Nephron progenitor cell (in vitro differentiated cells): Measurements from ENCODE around the gene TBC1D14.
"Not testable (repeated sequence)": the region's sequence is repeated elsewhere in the genome, so short reads cannot be mapped to it uniquely, and the experiment has no call there.

Experiments
- DNase-seq: peaks from one replicate; pipeline ENCODE4 v3.0.0; 2021
- H3K27ac Mint-ChIP-seq: 2 replicates; pipeline ENCODE4 v1.8.0; 2021; ENCODE audit warnings: mild to moderate bottlenecking, moderate library complexity, mixed read lengths
- H3K27me3 Mint-ChIP-seq: 2 replicates; pipeline ENCODE4 v1.8.0; 2021; ENCODE audit warnings: mild to moderate bottlenecking, low read depth, mixed read lengths; ENCODE audit not compliant: poor library complexity
- H3K36me3 Mint-ChIP-seq: 2 replicates; pipeline ENCODE4 v1.8.0; 2021; ENCODE audit warnings: low read depth, mixed read lengths
- H3K4me1 Mint-ChIP-seq: 2 replicates; pipeline ENCODE4 v1.8.0; 2021; ENCODE audit warnings: mixed read lengths
- H3K4me3 Mint-ChIP-seq: 2 replicates; pipeline ENCODE4 v1.8.0; 2021; ENCODE audit warnings: mild to moderate bottlenecking, moderate library complexity, mixed read lengths
- H3K9me3 Mint-ChIP-seq: 2 replicates; pipeline ENCODE4 v1.8.0; 2021; ENCODE audit warnings: mild to moderate bottlenecking, moderate library complexity, mixed read lengths
- CTCF ChIP-seq: fragments of 200-600 bp; sonication (generic); IDR thresholded peaks from 2 replicates; pipeline ENCODE4 v1.5.0; 2021; ENCODE audit warnings: antibody characterized with exemption

TBC1D14 gene

GRCh38 chr4:7075962-7076695 lies 166.5 kb downstream of the TBC1D14 start:
- Mint-ChIP-seq H3K4me1 (peaks cover 13% of the 10 kb centered on the region), H3K27ac (no peak overlapping the region), H3K36me3 (no peaks in the 10 kb centered on the region), H3K4me3 (no peak overlapping the region), H3K9me3 (peaks cover 22% of the 10 kb centered on the region), H3K27me3 (peaks cover 30% of the 10 kb centered on the region)
- DNase-seq: no peak
- no peak for TF ChIP-seq CTCF

- H3K4me3 Mint-ChIP-seq: no peak overlapping the region
- TF ChIP-seq CTCF: no peak
- no peak for DNase-seq
- peaks cover 34% of the 10 kb centered on the region for H3K27me3 Mint-ChIP-seq
- no peak overlapping the region for H3K27ac Mint-ChIP-seq
- H3K36me3 Mint-ChIP-seq: no peaks in the 10 kb centered on the region
- peaks cover 13% of the 10 kb centered on the region for H3K4me1 Mint-ChIP-seq
- peaks cover 25% of the 10 kb centered on the region for H3K9me3 Mint-ChIP-seq
These were observed 167.1 kb downstream of the TBC1D14 start for GRCh38 chr4:7076696-7077082.

- Mint-ChIP-seq H3K4me3 (no peak overlapping the region), H3K27me3 (peaks cover 35% of the 10 kb centered on the region), H3K9me3 (peaks cover 25% of the 10 kb centered on the region), H3K4me1 (peaks cover 13% of the 10 kb centered on the region), H3K36me3 (no peaks in the 10 kb centered on the region), H3K27ac (no peak overlapping the region)
- no peak for TF ChIP-seq CTCF
- DNase-seq: no peak
These were observed 167.7 kb downstream of the TBC1D14 start for GRCh38 chr4:7077371-7077770.

GRCh38 chr4:7078025-7078424 lies 168.4 kb downstream of the TBC1D14 start:
- no peak for DNase-seq
- H3K4me1 Mint-ChIP-seq: peaks cover 13% of the 10 kb centered on the region
- H3K4me3 Mint-ChIP-seq: no peak overlapping the region
- H3K27ac Mint-ChIP-seq: no peak overlapping the region
- H3K27me3 Mint-ChIP-seq: peaks cover 36% of the 10 kb centered on the region
- H3K9me3 Mint-ChIP-seq: peaks cover 25% of the 10 kb centered on the region
- no peak for TF ChIP-seq CTCF
- no peaks in the 10 kb centered on the region for H3K36me3 Mint-ChIP-seq

GRCh38 chr4:7079483-7079882 lies 169.9 kb downstream of the TBC1D14 start:
- H3K4me3 Mint-ChIP-seq, H3K27ac Mint-ChIP-seq, DNase-seq, H3K36me3 Mint-ChIP-seq: not testable (repeated sequence)
- peaks cover 13% of the 10 kb centered on the region for H3K4me1 Mint-ChIP-seq
- peaks cover 43% of the 10 kb centered on the region for H3K27me3 Mint-ChIP-seq
- H3K9me3 Mint-ChIP-seq: peaks cover 30% of the 10 kb centered on the region

GRCh38 chr4:7079909-7080308 lies 170.3 kb downstream of the TBC1D14 start:
- DNase-seq, H3K27ac Mint-ChIP-seq, H3K4me3 Mint-ChIP-seq, H3K36me3 Mint-ChIP-seq: not testable (repeated sequence)
- Mint-ChIP-seq H3K9me3 (peaks cover 31% of the 10 kb centered on the region), H3K4me1 (peaks cover 13% of the 10 kb centered on the region), H3K27me3 (peaks cover 47% of the 10 kb centered on the region)
